OCI-M2 (cell line): ENCODE measurements around the gene TJP1.

ENCODE experiments used
- DNase-seq: peaks from one replicate; lab custom pipeline; 2025; ENCODE audit not compliant: unreplicated experiment; lab: John Stamatoyannopoulos, UW

The TJP1 gene

DNA sequence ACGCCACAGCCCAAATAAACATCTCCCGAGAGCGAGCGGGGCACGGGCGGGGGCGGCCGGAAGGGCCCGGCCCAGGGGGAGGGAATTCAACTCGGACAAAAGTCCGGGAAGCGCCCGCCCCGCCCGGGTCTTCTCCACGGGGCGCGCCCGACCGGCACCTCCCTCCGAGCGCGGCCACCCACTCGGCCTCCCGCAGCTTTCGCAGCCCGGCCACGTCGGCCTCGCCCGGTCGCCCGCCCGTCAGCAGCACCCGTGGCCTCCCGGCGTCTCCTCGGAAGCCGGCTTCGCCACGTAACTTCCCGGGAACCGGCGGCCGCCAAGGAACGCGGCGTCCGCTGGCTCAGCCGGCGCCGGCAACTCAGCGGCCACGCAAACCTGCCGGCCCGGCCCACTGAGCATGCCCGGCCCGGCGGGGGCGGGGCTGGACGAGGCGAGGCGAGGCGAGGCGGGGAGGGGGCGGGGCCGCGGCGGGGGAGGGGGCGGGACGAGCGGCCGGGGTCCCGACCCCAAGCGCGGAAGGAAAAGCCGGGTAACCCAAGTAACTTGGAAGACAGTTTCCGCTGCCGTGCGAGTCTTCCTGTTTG is at the start of gene TJP1:
TJP1 (minus strand) TSS at position 369 of the 584 bp plus-strand sequence. CDS start 440 bp downstream, outside the sequence.
- DNase-seq, result no peak

DNA sequence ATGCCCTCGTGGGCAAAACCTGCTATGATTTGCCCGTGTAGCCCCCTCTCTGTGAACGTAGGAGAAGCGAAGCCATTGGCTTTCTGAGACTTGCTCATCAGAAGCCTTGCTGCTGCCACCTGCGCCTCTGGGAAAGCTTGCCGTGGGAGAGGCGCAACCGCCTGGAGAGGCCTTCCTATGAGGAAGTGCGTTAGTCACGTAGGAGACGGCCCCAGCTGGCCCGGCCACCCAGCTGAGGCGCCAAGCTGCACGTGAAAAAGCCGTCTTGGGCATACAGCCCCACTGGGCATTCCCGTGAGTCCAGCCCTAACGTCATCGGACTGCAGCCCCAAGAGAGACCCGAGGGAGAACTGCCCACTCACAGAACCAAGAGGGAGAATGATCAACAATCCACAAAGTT is 49.1 kb upstream of the TJP1 start:
- no peak for DNase-seq

GRCh38 chr15:29870495-29871151 is 48.4 kb upstream of the TJP1 start:
- no peak for DNase-seq

- DNase-seq, result no peak
Observed at GRCh38 chr15:29867241-29868000, 45.2 kb upstream of the TJP1 start.

GRCh38 chr15:29866337-29866736 is 44.1 kb upstream of the TJP1 start:
- no peak for DNase-seq

- no peak for DNase-seq
Observed at GRCh38 chr15:29864501-29864900, 42.2 kb upstream of the TJP1 start.

GRCh38 chr15:29863438-29863837 is 41.2 kb upstream of the TJP1 start:
- no peak for DNase-seq

- no peak for DNase-seq
Observed at GRCh38 chr15:29862271-29862670, 40.0 kb upstream of the TJP1 start.

- DNase-seq, result no peak
Observed at GRCh38 chr15:29860872-29861271, 38.6 kb upstream of the TJP1 start.

DNA sequence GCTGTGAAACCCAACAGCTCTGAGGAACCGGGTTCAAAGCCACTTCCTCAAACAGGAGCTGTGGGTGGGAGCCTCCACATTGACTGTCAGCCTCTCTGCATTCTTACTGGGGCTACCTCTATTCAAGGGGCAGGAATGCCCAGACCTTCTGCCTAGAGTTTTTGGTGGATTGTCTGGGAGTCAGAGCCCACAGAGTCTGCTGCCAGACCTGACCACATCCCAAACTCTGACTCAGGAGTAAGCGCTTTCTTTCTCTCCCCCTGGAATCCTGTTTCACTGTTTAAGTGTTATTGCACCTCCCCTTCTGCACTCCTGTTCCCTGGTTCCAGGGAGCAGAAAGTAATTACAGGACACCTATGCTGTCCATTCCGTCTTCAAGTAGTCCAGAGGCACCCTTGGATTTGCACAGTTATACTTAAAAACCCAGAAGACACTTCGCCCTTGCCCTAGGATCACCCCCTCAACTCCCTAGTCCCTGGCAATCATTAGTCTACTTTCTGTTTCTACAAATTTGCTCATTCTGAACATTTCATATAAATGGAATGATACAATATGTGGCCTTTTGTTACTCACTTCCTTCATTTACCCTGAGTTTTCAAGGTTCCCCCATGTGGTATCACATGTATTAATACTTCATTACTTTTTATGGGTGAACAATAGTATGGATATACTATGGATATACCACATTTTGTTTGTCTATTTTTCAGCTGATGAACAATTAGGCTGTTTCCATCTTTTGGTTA is 37.9 kb upstream of the TJP1 start:
- DNase-seq, result no peak

DNA sequence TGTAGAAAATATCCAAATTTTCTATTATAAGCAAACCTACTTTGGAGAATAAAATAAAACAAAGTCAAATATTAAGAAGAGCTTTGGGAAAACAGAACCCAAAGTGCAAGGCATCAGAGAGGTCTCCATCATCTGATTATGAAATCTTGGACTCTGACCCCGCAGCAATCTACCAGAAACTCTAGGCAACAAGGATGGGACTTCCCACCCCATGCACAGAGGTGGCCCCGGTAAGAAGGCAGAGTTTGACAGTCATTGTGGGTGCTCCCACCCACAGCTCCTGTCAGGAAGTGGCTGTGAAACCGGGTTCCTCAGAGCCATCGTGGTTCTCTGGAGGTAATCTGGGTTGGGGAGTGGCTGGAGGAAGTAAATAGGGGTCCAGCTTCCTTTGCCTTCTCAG is 37.0 kb upstream of the TJP1 start:
- DNase-seq, result no peak

DNA sequence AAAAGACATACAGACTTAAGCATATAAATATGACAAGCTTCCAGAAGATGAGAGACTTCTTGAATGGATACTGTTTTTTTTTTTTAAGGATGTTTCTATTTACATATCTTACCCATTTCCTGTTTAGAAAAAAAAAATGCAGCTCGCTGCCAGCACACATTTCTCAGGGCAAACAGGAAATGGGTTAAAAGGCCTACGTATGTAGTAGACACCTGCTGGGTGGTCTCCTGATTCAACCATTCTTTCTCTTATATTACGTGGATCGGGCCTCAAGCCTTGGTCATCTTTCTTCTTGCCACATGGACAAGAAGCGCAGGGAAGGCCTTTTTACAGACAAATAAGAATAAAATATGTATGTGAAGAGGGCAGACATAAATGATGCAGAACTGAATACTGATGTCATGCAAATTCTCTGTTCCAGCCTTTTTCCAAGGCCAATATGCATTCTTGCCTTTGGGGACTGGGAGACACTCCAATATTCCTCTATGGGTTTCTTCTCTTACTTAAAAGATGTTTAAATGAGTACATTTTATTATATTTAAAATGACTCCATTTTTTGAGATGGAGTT is 35.0 kb upstream of the TJP1 start:
- no peak for DNase-seq

DNA sequence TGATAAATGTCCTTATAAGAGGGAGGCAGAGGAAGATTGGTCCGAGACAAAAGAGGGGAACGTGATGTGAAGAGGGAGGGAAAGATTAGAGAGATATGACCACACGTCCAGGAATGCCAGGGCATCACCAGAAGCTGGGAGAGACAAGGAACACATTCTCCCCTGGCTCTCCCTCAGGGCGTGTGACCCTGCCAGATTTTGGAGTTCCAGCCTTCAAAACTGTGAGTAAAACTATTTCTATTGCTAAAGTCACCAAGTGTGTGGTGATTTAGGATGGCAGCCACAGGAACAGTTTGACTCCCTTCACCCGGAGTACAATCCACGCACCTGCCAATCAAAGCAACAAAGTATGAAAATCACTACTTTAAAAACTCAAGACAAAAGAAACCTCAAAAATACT is 32.1 kb upstream of the TJP1 start:
- DNase-seq, result no peak

- no peak for DNase-seq
Observed at GRCh38 chr15:29853211-29853987, 31.1 kb upstream of the TJP1 start.

GRCh38 chr15:29852201-29852600 is 29.9 kb upstream of the TJP1 start:
- DNase-seq, result no peak

DNA sequence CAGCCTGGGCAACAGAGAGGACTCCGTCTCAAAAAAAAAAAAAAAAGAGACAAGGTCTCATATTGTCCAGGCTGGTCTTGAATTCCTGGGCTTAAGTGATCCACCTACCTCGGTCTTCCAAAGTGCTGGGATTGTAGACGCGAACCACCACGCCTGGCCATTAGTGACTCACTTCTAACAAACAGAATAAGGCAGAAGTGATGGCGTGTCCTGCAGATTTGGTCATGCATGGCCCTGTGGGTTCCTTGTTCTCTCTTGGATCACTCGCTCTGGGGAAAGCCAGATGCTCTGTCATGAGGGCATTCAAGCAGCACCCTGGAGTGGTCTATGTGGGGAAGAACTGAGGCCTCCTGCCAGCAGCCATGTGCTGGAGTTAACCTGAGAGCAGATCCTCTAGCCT is 27.4 kb upstream of the TJP1 start:
- DNase-seq, result no peak

GRCh38 chr15:29849218-29849617 is 26.9 kb upstream of the TJP1 start:
- no peak for DNase-seq

GRCh38 chr15:29844290-29844903 is 22.1 kb upstream of the TJP1 start:
- DNase-seq, result no peak

DNA sequence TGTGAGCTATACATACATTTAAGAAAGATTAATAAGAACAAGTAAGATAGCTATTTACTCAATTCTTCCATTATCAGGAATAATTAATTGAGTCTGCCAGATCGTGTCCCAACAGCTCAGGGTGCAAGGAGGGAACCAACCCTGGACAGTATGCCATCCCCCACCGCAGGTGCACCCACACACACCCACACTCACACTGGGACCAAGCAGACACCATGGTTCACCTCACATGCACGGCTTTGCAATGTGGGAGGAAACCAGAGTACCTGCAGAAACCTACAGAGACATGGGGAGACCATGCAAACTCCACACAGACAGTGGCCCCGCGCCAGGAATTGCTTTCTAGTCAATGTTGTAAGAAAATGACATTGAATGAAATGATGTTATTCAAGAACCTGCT is 20.0 kb upstream of the TJP1 start:
- DNase-seq, result no peak

- DNase-seq, result no peak
Observed at GRCh38 chr15:29840926-29841325, 18.7 kb upstream of the TJP1 start.
